ENCODE data around the gene NAV2. TPM values are rescaled to one million over a fixed set of nuclear protein-coding genes. Genes with fewer than 3 reads are reported as not detected.

NAV2 gene
- polyA plus RNA-seq, 1 experiment, result 5.1 TPM

DNA sequence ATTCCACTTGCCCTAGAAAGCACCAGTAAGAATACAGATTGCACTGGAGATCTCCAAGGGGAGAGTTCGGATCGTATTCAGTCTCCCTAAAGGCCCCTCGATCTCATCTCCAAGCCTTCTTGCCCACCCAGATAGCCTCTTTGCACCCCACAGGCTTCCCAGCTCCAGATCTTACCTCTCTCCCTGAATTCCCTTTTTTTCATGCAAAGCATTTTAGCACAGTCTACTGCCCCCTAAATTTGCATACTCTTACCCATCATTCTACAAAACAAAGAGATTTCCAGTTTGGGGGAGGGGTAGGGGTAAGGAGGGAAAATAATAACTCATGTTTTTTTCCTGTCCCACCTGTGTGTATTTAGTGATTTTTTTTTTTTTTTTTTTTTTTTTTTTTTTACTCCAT is 105.2 kb downstream of the NAV2 start:
- no peak for DNase-seq (ENCODE audit: low read depth, low spot score)
- peak overlapping the region; percentile 4 for H3K27ac ChIP-seq (ENCODE audit: low read depth, low read length)
- ChIA-PET CTCF (interaction anchor here (0.9 to 1.5 kb wide), 2 partner anchors 86 to 264 kb away, joined by 3 to 8 read pairs; no protein-coding TSS in a partner anchor), POLR2A (no interaction called here)
- no peak overlapping the region for H3K4me3 ChIP-seq (ENCODE audit: low read depth, low read length)
- no peaks in the 10 kb centered on the region for H3K9me3 ChIP-seq (ENCODE audit: control insufficient read depth, insufficient read depth, low read length)
- TF ChIP-seq, protein P1, sequence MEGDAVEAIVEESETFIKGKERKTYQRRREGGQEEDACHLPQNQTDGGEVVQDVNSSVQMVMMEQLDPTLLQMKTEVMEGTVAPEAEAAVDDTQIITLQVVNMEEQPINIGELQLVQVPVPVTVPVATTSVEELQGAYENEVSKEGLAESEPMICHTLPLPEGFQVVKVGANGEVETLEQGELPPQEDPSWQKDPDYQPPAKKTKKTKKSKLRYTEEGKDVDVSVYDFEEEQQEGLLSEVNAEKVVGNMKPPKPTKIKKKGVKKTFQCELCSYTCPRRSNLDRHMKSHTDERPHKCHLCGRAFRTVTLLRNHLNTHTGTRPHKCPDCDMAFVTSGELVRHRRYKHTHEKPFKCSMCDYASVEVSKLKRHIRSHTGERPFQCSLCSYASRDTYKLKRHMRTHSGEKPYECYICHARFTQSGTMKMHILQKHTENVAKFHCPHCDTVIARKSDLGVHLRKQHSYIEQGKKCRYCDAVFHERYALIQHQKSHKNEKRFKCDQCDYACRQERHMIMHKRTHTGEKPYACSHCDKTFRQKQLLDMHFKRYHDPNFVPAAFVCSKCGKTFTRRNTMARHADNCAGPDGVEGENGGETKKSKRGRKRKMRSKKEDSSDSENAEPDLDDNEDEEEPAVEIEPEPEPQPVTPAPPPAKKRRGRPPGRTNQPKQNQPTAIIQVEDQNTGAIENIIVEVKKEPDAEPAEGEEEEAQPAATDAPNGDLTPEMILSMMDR (IDR thresholded peaks at IDR 0.05; ENCODE audit: low read depth, low read length), result no peak
- no peaks in the 10 kb centered on the region for H3K27me3 ChIP-seq (ENCODE audit: control insufficient read depth, insufficient read depth, low read length)

DNA sequence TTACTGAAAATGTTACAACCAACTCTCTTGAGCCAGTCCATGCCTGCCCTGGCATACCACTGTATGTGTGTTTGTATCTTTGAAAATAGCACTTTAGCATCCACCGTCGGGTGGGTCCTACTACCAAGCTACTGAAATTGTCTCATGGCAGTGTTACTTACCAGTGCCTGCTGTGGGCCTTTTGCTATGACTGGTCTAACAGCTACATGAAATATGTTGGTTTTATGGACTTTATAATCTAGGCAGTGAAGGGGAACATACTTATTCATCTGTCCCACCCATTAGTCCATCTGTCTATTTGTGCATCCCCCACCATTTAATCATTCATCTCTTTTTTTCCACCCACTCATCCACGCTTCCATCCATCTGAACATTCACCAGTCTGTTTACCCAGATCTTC is 106.0 kb downstream of the NAV2 start:
- CTCF ChIA-PET, result interaction anchor here (0.9 to 1.5 kb wide), 2 partner anchors 85 to 265 kb away, joined by 3 to 8 read pairs; no protein-coding TSS in a partner anchor
- Histone ChIP-seq H3K9me3 (ENCODE audit: control insufficient read depth, insufficient read depth, low read length) (no peaks in the 10 kb centered on the region), H3K27ac (ENCODE audit: low read depth, low read length) (no peak overlapping the region), H3K4me3 (ENCODE audit: low read depth, low read length) (no peak overlapping the region), H3K27me3 (ENCODE audit: control insufficient read depth, insufficient read depth, low read length) (no peaks in the 10 kb centered on the region)
- POLR2A ChIA-PET, result interaction anchor here (0.6 kb wide), 1 partner anchor 15 kb away, joined by 3 read pairs; no protein-coding TSS in a partner anchor
- TF ChIP-seq, protein P1 (IDR thresholded peaks at IDR 0.05; ENCODE audit: low read depth, low read length), result no peak
- no peak for DNase-seq (ENCODE audit: low read depth, low spot score)

DNA sequence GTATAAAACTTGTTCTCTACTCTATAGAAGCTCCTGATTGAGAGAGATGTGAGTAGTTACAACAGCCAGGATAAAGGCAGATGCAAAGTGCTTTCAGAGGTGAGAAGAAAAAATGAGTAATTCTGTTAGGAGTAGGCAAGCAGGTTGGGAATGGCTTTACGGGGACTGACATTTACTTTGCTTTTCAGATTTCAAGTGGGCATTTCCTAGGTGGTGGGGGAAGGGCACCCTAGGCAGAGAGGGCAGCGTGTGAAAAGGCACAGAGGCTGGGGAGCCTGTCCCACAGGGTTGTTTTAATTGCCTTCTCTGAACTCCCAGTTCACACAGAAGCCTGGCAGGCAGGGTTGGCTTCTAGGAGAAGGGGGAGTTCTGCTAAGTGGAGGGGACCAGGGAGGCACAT is 106.5 kb downstream of the NAV2 start:
- no peaks in the 10 kb centered on the region for H3K27me3 ChIP-seq (ENCODE audit: control insufficient read depth, insufficient read depth, low read length)
- POLR2A ChIA-PET, result interaction anchor here (0.6 kb wide), 1 partner anchor 15 kb away, joined by 3 read pairs; no protein-coding TSS in a partner anchor
- no peak overlapping the region for H3K27ac ChIP-seq (ENCODE audit: low read depth, low read length)
- TF ChIP-seq, protein P1 (IDR thresholded peaks at IDR 0.05; ENCODE audit: low read depth, low read length), result no peak
- no peak overlapping the region for H3K4me3 ChIP-seq (ENCODE audit: low read depth, low read length)
- CTCF ChIA-PET, result no interaction called here
- no peaks in the 10 kb centered on the region for H3K9me3 ChIP-seq (ENCODE audit: control insufficient read depth, insufficient read depth, low read length)
- DNase-seq (ENCODE audit: low read depth, low spot score), result no peak

DNA sequence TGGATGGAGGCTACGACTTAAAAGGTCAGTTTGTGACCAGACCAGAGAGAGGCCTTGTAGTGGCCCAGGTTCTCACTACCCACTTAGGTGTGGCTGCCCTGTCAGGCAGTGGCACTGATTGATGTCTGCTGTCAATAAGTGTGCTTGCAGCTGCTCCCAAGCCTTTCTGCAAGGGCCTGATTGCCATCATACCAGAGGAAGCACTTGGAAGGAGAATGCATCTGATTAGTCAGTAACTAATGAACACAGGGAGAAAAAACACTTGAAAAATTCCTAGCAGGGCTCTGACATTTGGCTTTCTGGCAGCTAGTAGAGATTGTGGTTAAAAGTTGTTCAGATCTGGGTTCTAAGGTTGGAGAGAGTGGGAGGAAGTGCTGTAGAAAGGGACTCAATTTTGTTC is 107.5 kb downstream of the NAV2 start:
- no peak for DNase-seq (ENCODE audit: low read depth, low spot score)
- Histone ChIP-seq H3K4me3 (ENCODE audit: low read depth, low read length) (no peak overlapping the region), H3K9me3 (ENCODE audit: control insufficient read depth, insufficient read depth, low read length) (no peaks in the 10 kb centered on the region), H3K27ac (ENCODE audit: low read depth, low read length) (no peak overlapping the region), H3K27me3 (ENCODE audit: control insufficient read depth, insufficient read depth, low read length) (no peaks in the 10 kb centered on the region)
- POLR2A ChIA-PET, result no interaction called here
- CTCF ChIA-PET, result no interaction called here
- TF ChIP-seq, protein P1 (IDR thresholded peaks at IDR 0.05; ENCODE audit: low read depth, low read length), result no peak

DNA sequence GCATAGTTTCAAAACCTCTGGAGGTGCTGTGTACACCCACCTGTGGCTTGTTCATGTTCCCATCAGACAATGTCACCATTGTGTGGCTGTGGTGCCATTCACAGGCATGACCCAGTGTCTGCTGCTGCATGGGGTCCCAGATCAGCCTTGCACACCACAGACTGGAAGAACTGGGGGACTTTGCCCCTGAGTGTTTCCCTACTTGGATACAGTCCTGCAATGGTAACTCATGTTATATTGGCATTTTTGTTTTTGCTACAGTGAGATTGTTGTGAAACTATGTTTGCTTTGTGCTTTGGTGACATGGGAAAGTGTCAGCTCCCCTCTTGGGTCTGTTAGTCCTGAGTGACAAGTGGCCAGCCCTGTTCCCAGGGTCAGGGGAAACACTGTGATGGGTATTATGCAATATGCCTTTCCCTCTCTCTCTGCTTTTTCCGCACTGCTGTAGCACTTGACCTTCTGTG is 108.8 kb downstream of the NAV2 start:
- Histone ChIP-seq H3K9me3 (ENCODE audit: control insufficient read depth, insufficient read depth, low read length) (no peaks in the 10 kb centered on the region), H3K27me3 (ENCODE audit: control insufficient read depth, insufficient read depth, low read length) (no peaks in the 10 kb centered on the region), H3K27ac (ENCODE audit: low read depth, low read length) (no peak overlapping the region), H3K4me3 (ENCODE audit: low read depth, low read length) (no peak overlapping the region)
- no peak for DNase-seq (ENCODE audit: low read depth, low spot score)
- TF ChIP-seq, protein P1 (IDR thresholded peaks at IDR 0.05; ENCODE audit: low read depth, low read length), result no peak
- ChIA-PET CTCF (no interaction called here), POLR2A (no interaction called here)
